GM18519 (cell line): ENCODE data around the gene FRMD5.
A peak's percentile ranks its signal among the peaks of the same experiment; 100 is the strongest.
"Not testable (repeated sequence)": the region's sequence is repeated elsewhere in the genome, so short reads cannot be mapped to it uniquely, and the experiment has no call there.

Experiments used
- ATAC-seq: cut with Tn5 transposase; IDR thresholded peaks from one replicate; pipeline ENCODE4 v1.9.1; 2021; ENCODE audit warnings: mild to moderate bottlenecking, moderate library complexity; ENCODE audit not compliant: unreplicated experiment, low FRiP score

FRMD5 gene

DNA sequence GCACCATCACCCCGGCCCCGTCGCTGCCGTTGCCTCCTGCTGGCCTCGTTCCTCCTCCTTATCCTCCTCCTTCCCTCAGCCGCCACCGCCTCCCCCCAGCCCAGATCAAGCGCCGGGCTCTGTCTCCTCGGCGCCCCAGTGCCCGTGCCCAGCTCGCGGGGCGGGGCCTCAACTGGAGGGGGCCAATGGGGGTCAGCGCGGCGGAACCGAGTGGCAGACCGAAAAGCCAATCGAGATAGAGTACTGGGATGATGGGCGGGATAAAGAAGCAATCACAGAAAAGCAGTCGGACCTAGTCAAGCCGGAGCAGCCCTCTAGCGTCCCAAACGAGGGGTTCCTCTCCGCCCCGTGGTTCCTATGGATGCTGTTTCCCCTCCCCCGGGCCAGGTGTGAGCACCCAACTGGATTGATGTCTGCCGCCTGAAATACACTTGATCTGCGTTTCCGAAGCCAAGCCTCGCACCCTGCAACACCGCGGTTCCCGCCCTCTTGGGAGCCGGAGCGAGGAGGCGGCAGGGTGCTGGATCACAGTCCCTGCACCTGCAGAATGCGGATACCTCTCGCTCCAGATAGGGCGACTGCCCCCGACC is at the start of gene FRMD5:
Gene FRMD5, minus strand, starts transcription at position 121 of the 590 bp plus-strand sequence.
- ATAC-seq: peak; percentile 88

DNA sequence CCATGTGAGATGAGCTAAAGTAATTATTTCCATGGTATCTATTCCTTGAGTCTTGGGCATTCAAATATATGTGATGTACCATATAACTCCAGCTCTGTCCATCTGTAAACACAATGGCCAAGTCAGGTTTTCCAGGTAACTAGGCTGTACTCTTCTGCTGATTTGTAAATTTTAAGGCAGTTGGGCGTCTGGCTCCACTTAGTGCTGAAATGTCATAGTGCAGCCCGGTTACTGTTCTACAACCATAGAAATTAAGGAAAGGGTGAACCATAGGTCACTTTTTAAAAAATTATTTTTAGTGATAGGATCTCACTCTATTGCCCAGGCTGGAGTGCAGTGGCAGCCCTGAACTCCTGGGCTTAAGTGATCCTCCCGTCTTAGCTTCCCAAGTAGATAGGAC is 48.8 kb upstream of the FRMD5 start:
- no peak for ATAC-seq

GRCh38 chr15:44243141-44243540 is 48.1 kb upstream of the FRMD5 start:
- no peak for ATAC-seq

DNA sequence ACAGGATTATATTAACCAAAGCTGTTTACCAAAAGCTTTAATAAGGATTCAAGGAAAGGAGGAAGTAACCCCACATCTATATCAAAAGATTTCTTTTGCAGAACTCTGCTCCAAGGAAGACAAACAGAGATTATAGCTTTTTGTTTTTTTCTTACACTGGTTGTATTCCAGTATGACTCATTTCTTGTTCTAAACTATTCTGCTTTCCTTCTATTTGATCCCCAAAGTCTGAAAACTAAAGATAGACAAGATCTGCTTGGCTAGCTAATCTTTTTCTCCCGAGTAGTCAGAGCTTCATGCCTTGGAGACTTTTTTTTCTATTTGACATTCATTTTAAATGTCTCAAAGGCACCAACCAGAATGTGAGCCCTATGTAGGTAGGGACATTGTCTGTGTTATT is 36.8 kb upstream of the FRMD5 start:
- ATAC-seq: no peak

DNA sequence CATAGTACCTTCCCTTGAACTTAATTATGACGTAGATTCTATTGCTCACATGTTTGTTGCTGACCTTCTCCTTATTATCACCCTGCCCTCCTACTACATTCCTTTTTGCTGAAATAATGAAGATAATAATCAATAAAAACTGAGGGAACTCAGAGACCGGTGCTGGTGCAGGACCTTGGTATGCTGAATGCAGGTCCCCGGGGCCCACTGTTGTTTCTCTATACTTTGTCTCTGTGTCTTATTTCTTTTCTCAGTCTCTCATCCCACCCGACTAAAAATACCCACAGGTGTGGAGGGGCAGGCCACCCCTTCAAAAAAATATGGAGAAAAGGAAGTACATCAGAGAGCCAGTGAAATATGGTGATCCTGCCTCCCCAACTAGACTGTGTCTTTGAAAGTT is 34.2 kb upstream of the FRMD5 start:
- not testable (repeated sequence) for ATAC-seq

- ATAC-seq: no peak
These were observed 32.5 kb upstream of the FRMD5 start for GRCh38 chr15:44227584-44227983.

- ATAC-seq: not testable (repeated sequence)
These were observed 31.9 kb upstream of the FRMD5 start for GRCh38 chr15:44227001-44227400.

DNA sequence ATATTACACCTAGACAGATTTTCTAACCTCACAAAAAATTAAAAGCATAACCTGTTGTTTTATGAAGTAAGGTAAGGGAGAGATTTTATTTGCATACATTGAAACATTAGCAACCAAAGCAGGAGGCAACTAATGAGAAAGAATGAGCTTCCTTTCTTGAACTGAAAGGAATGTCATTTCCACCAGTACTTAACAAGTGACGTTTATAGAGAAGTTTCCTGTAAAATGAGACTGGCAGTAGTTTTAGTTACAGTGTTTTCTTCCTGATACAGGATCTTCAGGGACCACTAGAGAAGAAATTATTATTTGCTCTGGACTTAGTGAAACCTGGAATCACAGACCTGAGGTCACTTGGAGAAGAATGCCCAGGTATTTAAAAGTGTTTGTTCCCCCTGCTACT is 27.4 kb upstream of the FRMD5 start:
- no peak for ATAC-seq

- ATAC-seq: no peak
These were observed 24.0 kb upstream of the FRMD5 start for GRCh38 chr15:44219073-44219472.

DNA sequence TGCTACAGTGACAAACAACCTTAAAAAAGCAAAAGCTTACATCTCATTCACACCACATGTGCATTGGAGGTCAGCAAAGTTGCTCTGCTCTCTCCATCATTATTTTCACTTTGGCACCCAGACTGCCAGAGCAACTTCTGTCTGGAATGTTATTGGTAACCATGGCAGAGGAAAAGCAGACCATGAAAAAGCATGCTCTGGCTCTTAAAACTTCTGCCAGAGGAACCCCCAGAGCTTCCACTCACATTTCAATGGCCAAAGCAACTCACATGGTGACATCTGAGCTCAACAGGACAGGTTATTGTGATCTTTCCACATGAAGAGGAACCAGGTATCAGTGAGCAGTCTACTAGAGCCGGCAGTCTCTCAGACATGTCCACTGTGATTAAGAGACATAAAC is 21.9 kb upstream of the FRMD5 start:
- ATAC-seq: no peak

- ATAC-seq: no peak
These were observed 20.5 kb upstream of the FRMD5 start for GRCh38 chr15:44215594-44215993.

GRCh38 chr15:44208956-44209355 is 13.9 kb upstream of the FRMD5 start:
- no peak for ATAC-seq

DNA sequence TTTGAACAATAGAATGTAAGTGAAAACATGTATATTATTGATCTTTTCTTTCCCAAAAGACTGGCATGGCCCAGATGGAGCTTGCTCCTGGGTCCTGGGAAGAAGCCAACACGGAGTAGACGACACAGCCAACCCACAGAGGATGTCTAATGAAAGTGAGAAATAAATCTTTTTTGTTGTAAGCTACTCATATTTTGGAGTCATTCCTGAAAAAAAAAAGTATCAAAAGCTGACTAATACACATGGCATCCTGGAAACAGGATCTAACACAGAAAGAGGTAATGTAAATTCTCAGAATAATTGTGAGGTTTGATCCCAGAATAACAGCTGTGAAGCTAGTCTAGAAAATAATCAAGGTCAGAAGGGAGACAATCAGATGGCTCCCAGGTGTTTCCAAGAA is 12.6 kb upstream of the FRMD5 start:
- ATAC-seq: no peak

GRCh38 chr15:44199393-44199792 is 4.3 kb upstream of the FRMD5 start:
- ATAC-seq: no peak

GRCh38 chr15:44194323-44195150 is 534 bp downstream of the FRMD5 start:
- peak; percentile 19 for ATAC-seq

DNA sequence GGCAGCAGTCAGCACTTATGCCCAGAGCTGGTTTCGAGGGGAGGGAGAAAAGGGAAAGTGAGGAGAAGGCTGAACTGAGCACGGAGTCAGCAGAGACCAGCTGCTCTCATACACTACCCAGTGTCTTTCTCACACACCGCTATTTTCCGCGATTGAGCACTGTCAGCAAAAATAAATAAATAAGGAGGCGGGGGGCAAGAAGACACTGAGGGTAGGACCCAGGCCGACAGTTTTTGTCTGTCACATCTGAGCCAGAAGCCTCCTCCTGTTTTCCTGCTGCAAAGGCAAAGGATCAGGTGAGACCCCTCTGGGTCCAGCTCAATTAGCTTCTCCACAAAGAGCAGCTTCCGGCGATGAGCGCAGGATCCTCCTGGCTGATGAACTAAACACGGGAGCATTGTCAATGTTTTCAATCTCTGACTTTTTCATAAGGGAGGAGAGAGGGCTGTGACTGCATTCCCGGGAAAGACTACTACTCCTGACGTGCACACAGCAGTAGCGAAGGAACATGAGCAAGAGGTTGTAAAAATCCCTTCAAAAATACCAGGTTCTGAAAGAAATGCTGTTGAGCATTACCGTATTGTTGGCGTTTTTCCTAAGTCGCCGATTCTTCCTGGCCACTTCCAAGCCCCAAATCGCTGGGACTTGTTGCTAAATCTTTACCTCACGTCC is 1.3 kb downstream of the FRMD5 start:
- no peak for ATAC-seq

GRCh38 chr15:44188795-44189194 is 6.3 kb downstream of the FRMD5 start:
- ATAC-seq: no peak

- ATAC-seq: no peak
These were observed 8.4 kb downstream of the FRMD5 start for GRCh38 chr15:44186705-44187104.

- no peak for ATAC-seq
These were observed 11.7 kb downstream of the FRMD5 start for GRCh38 chr15:44183363-44183762.

- ATAC-seq: no peak
These were observed 13.7 kb downstream of the FRMD5 start for GRCh38 chr15:44181410-44181809.

- no peak for ATAC-seq
These were observed 17.9 kb downstream of the FRMD5 start for GRCh38 chr15:44177139-44177538.

GRCh38 chr15:44173813-44174212 is 21.3 kb downstream of the FRMD5 start:
- no peak for ATAC-seq
